NCI-H748 treated with DMSO at 0.1 percent for 48 hours (cell line): ENCODE results near the gene SYNE3.

Experiments
- DNase-seq: peaks from one replicate; lab custom pipeline; 2025; lab: John Stamatoyannopoulos, UW

SYNE3 gene

GRCh38 chr14:95489214-95490137 lies 27.0 kb downstream of the SYNE3 start:
- DNase-seq: no peak

- no peak for DNase-seq
Measured at GRCh38 chr14:95488376-95489213, 27.9 kb downstream of the SYNE3 start.

- no peak for DNase-seq
Measured at GRCh38 chr14:95487669-95488084, 28.8 kb downstream of the SYNE3 start.

- DNase-seq: no peak
Measured at GRCh38 chr14:95486875-95487668, 29.4 kb downstream of the SYNE3 start.

GRCh38 chr14:95485222-95485819 lies 31.1 kb downstream of the SYNE3 start:
- DNase-seq: no peak

- no peak for DNase-seq
Measured at GRCh38 chr14:95484296-95484695, 32.2 kb downstream of the SYNE3 start.

GRCh38 chr14:95483309-95484165 lies 32.9 kb downstream of the SYNE3 start:
- no peak for DNase-seq

GRCh38 chr14:95482627-95483308 lies 33.7 kb downstream of the SYNE3 start:
- no peak for DNase-seq

- DNase-seq: no peak
Measured at GRCh38 chr14:95481391-95482022, 34.9 kb downstream of the SYNE3 start.

GRCh38 chr14:95480887-95481226 lies 35.6 kb downstream of the SYNE3 start:
- no peak for DNase-seq

- DNase-seq: no peak
Measured at GRCh38 chr14:95480109-95480886, 36.2 kb downstream of the SYNE3 start.

GRCh38 chr14:95479494-95479893 lies 37.0 kb downstream of the SYNE3 start:
- no peak for DNase-seq

GRCh38 chr14:95478818-95479217 lies 37.6 kb downstream of the SYNE3 start:
- DNase-seq: no peak

- no peak for DNase-seq
Measured at GRCh38 chr14:95478309-95478708, 38.1 kb downstream of the SYNE3 start.

- no peak for DNase-seq
Measured at GRCh38 chr14:95477411-95478269, 38.8 kb downstream of the SYNE3 start.

GRCh38 chr14:95476747-95477146 lies 39.7 kb downstream of the SYNE3 start:
- DNase-seq: no peak

- DNase-seq: no peak
Measured at GRCh38 chr14:95475540-95476240, 40.8 kb downstream of the SYNE3 start.
